Stimulated activated CD8-positive, alpha-beta memory T cell treated with anti-CD3 and anti-CD28 coated beads, Interleukin-15, amount 100 ng/mL, for 24 hours (primary cell): ENCODE measurements around the gene CES5A.
"Not testable (repeated sequence)": the region's sequence is repeated elsewhere in the genome, so short reads cannot be mapped to it uniquely, and the experiment has no call there.

Source experiments
- DNase-seq: peaks from one replicate; pipeline ENCODE4 v3.0.0-alpha.2; 2020; ENCODE audit warnings: low read depth

Gene CES5A, protein sequence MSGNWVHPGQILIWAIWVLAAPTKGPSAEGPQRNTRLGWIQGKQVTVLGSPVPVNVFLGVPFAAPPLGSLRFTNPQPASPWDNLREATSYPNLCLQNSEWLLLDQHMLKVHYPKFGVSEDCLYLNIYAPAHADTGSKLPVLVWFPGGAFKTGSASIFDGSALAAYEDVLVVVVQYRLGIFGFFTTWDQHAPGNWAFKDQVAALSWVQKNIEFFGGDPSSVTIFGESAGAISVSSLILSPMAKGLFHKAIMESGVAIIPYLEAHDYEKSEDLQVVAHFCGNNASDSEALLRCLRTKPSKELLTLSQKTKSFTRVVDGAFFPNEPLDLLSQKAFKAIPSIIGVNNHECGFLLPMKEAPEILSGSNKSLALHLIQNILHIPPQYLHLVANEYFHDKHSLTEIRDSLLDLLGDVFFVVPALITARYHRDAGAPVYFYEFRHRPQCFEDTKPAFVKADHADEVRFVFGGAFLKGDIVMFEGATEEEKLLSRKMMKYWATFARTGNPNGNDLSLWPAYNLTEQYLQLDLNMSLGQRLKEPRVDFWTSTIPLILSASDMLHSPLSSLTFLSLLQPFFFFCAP

DNA sequence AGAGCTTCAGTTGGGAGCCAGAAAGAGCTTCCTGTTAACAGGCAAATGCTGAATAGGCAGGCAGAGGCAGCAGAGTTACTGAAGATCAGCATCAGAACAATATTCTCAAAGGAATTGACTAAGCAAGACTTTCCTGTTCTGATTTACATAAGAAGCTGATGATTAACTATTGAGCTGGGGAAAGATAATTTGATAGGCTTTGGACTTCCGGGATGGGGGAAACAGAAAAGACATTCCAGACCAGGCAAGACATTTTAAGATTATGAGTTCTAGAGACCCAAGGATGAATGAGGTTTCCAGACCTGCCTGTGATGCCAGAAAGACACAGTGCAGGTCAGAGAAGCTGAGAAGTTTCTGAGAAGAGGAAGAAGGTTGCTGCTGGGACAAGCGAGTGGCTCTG, at the start of gene CES5A:
Gene CES5A (minus strand): TSS at position 101 of the 400 bp plus-strand sequence. CDS start 152 bp downstream, outside the sequence.
- DNase-seq: no peak

DNA sequence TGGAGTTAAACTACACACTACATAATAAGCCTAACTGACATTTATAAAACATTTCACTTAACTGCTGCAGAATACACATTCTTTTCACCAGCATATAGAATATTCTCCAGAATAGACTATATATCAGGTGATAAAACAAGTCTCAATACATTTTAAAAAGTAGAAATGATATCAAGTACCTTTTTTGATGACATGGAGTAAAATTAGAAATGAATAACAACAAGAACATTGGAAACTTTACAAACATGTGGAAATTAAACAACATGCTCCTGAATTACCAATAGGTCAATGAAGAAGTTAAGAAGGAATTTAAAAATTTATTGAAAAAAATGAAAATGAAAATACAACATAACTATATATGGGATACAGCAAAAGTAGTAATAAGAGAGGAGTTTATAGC, 47.5 kb upstream of the CES5A start:
- no peak for DNase-seq

DNA sequence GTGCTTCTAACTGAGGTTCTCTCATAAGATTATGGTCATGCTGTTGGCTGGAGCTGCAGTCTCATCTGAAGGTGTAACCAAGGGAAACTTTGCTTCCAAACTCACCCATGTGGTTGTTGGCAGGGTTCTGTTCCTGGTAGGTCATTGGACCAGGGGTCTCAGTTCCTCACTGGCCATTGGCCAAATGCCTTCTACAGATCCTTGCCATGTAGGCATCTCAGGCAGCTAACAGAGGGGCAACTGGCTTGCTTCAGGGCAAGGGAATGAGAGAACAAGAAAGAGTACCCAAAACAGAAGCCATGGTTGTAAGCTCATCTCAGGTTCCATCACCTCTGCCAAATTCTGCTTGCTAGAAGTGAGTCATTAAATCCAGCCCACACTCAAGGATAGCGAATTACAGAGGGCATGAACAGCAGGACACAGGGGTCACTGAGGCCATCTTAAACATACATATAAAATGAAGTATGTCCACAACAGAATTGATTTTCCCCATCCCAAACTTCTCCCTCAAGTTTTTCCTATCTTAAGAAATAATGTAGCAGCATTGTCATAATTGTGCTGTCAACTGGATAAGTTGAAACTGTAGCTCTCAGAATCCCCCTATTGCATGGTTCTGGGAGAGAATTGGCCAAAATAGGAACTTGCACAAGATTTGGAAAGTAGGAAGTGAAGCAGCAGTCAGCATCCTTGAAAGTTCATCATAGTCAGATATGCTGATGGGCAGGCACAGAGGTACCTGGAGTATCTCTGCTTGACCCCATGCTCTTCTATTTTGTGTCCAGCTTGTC, 42.4 kb upstream of the CES5A start:
- no peak for DNase-seq

DNA sequence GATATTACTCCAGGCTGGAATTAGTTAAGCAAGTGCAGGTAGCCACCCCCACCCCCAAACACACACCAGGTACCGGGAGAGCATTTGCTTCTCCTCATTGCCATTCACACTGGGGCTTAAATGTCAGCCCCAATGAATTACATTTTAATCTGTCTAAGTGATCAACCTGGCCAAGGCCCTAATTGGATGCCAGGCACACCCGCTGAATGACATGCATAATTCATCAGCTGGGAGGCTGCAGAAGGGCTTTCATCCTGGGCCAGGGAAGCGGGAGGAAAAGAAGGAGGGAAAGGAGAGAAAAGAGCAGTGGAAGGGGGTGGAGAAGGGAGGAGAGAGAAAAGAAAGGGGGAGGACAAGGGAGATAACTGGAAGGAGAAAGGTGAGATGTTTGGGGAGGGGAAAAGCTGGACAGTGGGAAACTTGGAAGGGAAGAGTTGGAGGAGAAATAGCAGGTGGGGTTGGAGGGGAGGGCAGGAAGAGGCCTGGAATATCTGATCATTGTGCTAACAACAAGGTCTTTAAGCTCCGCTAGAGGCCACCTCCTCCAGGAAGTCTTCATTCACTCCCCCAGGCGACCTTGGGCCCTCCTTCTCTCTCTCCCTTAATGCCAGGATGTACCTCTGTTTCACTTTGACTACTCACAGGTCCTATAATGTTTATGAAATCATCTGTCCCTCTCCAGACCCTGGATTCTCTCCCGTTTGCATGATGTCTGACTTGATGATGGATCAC, 40.1 kb upstream of the CES5A start:
- no peak for DNase-seq

DNA sequence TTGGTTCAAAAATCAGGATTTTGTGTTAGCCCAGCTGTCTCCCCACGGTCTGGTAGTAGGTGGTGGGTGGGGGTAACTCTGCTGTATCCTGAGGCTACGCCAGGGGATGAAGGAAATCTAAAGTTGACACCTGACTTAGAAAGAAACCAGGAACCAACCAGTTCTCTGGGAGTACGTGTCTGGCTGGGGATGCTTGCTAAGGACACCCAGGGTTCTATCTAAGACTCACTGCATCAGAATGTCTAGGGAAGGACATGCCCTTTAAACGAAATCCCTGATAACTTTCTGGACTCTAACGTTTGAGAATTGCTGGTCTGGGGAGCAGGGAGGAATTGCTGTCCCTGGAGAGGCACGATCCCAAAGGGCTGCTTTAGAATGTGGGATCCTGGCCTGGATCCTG, 39.2 kb upstream of the CES5A start:
- DNase-seq: no peak

DNA sequence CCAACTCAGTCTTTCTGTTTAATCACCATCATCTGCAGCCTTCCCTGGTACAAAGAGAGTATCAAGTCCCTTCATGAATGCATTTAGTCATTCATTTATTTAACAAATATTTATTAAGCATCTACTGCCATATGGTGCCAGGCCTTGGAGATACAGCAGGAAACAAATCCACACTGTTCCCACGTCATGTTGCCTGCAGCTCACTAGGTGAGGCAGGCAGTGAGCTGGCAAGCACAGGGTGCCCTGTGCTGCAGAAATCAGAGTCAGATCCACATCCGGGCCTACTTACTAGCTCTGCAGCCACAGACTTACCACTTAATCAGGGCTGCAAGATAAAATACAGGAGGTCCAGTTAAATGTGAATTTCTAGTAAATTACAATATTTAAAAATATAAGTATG, 38.5 kb upstream of the CES5A start:
- DNase-seq: no peak

DNA sequence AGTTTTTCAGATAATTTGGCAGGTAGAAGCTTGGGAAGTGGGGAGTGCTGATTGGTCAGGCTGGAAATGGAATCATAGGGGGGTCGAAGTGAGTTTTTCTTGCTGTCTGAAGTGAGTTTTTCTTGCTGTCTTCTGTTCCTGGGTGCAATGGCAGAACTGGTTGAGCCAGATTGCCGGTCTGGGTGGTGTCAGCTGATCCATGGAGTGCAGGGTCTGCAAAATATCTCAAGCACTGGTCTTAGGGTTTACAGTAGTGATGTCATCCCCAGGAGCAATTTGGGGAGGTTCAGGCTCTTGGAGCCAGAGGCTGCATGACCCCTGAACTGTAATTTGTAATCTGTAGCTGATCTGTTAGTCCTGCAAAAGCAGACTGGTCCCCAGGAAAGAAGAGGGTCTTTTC, 37.9 kb upstream of the CES5A start:
- DNase-seq: not testable (repeated sequence)

DNA sequence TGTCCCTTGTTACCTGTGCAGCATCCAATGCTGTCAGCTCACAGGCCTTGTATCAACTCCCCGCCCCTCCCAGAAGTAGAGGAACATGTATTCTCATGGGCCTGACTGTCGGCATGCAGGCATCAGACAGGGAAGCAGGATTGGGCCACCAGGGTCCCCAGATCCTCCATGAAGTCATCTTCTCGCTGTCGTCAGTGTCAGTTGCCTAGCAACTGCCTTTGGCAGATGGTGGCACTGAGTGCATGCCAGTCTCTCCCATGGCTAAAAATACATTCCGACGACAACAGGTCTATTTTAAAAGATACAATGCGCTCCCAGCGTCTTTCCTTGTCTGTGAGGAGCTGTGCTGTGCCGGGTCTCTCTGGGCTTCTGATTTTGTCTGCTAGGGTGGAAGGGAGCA, 36.8 kb upstream of the CES5A start:
- no peak for DNase-seq

DNA sequence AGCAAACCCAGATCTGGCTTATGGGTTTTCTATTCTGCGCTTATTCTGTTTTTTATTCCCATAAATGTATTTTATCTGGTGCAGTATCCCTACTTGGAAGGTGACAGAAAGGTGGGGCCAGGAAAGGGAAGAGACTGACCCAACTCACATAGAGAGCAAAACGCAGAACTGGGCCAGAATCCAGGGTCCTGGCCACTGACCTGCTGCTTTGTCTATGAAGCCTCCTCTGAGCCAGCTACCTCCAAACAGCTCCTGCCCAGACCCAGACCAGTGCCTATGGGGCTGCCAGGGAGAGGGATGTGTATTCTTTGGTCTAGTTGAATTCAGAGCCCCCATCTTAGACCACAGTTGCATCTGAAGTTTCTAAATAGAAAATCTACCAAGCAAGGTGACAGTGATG, 36.4 kb upstream of the CES5A start:
- no peak for DNase-seq

DNA sequence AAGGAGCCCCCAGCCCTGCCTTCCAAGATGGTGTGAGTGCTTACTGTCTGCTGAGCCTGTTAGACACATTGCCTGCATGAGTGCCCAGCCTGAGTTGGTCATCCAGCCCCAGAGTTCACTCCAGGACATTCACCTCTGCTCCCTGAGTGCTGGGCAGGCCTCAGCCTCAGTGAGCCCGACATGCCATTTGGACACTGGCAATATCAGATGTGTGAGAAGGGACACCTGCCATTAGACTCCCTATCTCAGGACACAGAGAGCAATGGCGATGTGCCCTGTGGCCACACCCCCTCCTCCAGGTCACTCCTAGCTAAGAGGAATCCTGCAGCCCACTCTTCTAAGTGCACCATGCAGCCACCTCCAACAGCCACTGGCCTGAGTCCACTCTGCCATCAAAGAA, 34.7 kb upstream of the CES5A start:
- no peak for DNase-seq

DNA sequence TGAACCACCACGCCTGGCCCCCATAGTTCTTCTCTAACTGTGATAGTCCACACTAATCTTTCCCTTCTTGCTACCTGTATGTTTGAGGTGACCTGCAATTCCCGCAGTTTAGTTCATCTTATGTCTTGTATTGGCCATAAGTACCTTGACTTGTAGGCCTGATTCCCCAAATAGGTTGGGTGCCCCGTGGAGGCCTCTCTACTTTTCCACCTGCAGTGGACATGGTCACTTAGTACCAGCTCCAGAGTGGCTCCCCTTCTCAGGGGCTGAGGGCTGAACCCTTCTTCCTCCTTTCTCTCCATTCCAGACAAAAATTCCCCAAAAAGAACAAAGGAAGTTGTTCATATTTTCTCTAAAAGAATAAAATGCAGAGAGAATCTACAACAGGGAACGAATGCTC, 33.5 kb upstream of the CES5A start:
- DNase-seq: no peak

DNA sequence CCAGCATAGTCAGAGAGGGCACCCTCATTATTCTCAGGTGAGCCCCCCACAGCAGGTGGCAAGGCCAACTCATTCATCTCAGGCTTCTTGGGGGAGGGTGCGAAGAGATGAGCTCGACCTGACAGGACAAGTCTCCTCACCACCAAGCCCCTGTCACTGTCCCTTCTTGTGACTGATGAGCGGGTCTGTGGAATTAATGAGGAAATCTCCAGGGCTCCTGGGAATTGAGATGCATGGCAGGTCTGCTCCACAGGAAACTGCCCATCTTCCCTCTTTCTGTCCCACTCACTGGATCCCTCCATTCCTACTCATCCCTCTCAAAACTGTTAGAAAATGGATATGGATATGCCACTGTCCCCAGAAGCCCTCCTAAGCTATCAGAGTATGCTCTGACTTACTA, 32.5 kb upstream of the CES5A start:
- no peak for DNase-seq

DNA sequence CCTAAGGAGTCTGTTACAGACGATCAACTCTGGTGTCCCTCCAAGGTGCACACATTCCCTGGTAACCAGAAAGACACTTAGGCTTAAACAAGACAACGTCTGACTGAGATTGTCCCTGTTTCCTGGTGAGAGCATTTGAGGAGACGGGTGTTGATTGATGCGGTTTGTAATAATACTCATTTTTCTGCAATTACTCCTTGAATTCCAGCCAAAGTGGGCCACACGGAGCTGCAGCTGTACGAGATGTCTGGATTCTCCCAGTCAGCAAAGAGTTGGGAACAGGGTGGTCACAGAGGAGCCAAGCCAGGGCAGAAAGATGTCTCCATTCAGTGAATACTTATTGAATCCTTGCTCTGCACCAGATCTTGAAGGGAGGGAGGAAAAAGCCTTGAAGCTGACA, 30.9 kb upstream of the CES5A start:
- DNase-seq: no peak

DNA sequence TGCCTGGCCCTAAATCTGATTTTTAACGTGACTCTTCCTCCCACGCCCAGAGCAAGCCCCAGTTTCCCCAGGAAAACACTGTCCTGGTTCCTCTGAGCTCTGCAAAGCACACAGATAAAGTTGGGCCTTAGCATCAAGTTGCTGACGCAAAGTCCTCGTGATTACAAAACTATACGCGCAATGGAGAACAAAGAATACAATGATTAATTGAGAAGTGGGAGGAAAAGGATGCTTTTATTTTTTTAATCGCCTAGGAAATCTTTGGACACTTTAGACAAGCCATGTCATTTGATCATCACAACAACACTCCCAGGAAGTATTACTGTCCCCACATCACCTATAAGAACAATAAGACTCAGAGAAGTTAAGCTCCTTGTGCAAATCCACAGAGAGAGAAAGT, 30.5 kb upstream of the CES5A start:
- DNase-seq: no peak

DNA sequence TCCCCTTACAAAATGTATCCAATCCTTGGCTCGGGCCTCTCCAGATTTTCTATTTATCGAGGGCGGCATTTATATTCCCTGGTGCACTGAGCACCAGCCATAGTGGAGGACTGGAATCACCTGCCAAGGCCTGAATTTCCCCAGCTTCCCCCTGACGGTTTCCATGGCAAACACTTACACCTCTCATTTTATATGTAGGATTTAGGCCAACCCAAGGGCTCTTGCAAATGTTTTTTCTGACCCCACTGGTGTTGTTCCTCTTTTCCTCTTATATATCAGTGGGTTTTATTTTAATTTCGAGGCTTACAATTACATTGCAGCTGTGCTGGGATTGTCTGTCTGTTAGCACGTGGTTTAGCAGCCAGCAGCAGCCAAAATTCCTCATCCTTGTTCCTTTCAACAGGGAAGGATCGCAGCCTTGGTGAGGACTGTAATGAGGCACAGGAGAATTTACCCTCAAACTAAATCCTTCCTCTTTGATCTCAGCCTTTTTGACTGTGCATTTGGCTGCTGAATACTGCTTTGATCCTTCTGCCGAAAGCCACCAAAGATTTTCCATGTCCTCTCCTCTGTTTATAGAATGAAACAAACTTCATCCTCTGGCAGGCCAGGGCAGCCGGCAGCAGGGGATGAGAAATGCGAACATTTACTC, 26.5 kb upstream of the CES5A start:
- no peak for DNase-seq

DNA sequence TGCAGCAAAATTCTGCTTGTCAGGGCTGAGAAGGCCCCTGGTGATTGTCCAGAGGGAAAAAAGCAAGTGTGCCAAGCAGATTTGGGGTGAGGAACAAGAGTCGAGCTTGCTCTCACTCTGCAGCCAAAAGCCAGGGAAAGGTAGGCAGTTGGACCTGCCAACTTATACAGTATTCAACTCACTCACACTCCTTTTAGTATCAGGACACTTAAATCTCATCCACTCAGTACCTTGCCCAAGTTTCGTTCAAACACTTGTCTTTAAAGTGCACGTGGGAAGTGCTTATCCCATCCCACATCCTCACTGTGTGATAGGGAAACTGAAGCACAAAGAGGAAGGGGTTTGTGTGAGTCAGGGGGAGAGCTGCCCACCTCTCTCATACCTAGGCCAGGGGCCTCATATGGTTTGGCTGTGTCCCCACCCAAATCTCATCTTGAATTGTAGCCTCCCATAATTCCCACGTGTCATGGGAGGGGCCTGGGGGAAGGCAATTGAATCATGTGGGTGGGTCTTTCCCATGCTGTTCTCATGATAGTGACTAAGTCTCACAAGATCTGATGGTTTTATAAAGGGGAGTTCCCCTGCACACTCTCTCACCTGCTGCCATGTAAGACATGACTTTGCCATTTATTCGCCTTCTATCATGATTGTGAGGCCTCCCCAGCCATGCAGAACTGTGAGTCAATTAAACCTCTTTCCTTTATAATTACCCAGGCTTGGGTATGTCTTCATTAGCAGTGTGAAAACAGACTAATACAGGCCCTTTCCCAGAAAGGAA, 25.6 kb upstream of the CES5A start:
- no peak for DNase-seq

DNA sequence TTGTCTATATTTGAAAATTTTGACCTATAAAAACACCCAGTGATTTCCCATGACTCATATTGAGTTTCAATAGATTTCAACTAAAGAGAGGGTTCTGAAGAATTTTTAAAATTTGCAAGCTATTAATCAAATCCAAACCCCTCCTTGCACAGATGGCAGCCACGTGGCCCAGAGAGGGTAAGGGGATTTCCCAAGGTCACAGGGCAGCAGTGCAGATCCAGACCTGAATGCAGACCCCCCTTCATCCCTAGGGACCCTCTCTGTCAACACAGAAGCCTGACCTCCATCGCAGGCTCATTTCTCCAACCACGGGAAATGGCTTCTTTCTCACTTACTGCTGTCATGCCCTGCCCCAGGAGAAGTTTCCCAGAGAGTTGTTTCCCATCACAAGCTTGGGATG, 24.7 kb upstream of the CES5A start:
- no peak for DNase-seq

DNA sequence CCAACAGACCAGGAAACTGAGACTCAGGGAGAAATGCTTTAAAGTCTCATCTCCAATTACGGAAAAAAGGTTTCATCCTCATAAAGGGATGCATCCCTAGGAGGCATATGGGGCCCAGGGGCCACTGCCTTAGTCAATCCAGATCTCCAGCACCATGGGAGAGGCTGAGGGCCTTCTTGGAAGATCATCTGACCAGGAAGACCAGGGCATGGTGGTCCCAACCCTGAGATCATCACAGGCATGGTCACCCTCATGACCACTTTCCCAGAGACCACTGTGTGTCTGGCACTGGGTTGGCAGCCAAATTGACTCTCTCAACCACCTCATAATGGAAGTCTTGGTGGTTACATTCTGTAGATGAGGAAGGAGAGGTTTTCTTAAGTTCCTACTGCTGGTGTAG, 23.4 kb upstream of the CES5A start:
- no peak for DNase-seq

DNA sequence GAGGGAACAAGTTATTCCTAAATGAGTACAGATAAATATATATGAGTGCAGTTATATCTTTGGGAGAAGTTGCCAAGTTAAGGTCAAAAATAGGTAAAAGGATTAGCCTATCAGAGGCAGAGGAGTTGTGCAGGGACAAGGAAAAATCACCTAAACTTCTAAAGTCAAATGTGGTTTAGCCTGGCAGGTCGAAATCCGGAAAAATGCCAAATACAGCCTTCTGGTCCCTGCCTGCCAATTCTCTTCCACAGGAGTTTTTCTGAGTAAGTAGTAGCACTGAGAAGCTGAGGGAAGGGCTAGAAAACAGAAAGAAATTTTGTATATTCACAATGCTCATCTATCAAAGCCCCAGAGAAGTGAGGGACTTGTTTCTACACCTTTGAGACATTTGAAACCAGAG, 17.6 kb upstream of the CES5A start:
- DNase-seq: no peak

DNA sequence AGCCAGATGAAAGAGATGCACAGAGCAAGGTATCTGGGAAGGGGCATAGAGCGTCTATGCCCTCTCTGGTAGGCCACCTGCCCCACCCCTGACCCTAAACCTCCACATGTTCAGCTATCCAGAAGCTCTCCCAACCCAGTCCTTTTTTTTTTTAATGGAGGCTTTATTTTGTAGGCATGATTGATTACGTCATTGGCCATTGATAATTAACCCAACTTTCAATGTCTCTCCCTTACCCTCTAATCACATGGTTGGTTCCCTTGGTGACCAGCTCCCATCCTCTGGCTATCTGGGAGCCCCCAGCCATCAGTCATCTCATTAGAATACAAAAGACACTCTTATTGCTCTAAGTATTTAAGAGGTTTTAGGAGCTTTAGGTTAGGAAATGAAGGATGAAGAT, 14.3 kb upstream of the CES5A start:
- no peak for DNase-seq

DNA sequence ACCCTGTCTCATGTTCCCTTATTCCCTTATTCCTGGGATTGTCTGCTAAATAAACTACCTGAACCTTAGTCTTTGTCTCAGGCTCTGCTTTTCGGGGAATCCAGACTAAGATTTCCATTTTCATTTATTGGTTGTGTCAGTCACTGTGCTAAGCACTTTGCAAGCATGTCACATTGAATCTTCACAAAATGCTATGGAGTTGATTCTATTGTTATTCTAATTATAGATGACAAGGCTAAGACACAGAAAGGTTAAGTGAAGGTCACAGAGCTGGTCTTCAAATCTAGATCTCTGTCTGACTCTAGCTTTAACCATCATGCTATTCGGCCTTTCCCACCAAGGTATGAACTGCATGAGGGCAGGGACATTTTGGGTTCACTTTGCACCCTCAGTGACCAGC, 13.4 kb upstream of the CES5A start:
- DNase-seq: no peak
